ENCODE measurements around the gene SLC9A1.
"Not testable (repeated sequence)": the region's sequence is repeated elsewhere in the genome, so short reads cannot be mapped to it uniquely, and the experiment has no call there.

Gene SLC9A1

DNA sequence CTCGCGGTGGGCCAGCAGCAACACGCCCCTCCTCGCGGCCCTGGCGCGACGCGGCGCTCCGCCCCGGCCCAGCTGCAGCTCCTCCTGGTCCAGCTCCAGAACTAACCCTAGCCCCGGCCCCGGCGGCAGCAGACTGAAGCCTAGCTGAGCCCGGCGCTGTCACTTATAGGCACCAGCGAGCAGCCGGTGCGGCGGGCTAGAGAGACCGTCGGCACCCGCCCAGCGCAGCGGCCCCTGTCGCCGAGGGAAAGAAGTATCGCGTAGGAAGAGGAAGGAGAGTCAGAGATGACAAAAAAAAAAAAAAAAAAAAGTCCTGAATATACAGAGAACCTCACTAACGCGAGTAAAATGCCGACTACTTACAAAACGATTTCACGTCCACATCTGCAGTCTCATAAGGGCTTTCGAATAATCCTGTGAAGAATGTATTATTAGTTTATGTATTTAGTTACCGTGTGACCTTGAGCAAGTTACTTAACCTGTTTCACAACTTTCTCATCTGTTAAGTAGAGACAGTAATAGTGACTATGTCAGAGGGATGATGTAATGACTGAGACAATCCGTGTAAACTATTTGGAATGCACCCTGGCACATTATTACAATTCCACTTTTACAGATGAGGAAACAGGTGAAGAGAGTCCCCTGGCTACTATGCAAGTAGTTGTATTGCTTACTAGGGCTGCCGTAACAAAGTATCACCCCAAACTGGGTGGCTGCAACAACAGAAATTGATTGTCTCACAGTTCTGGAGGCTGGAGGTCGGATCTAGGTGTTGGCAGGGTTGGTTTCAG, at the start of gene SLC9A1:
Gene SLC9A1, minus strand, starts transcription at position 135 of the 791 bp plus-strand sequence. CDS start 791 bp downstream, outside the sequence.
- FAIRE-seq (peak; percentile 67), DNase-seq (ENCODE audit: low spot score) (peak; percentile 83)

DNA sequence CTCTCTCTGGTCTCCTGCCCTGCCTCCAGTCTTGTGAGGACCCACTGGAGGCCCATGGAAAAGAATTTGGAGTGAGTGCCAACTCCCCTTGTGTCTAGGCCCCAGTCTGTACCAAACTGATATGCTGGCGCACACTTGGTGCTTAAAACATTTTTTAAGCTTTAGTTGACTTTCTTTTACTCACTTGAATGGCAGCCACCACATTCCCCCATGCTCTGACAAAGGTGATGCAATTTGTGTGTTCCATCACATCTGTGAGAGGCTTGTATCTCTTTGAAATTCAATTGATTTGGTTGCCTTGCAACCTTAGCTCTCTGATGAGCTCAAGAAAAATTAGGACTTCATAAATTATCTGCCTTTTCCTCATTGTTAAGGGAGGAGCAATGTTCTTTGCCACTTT, 49.0 kb upstream of the SLC9A1 start:
- FAIRE-seq: no peak
- no peak for DNase-seq (ENCODE audit: low spot score)

DNA sequence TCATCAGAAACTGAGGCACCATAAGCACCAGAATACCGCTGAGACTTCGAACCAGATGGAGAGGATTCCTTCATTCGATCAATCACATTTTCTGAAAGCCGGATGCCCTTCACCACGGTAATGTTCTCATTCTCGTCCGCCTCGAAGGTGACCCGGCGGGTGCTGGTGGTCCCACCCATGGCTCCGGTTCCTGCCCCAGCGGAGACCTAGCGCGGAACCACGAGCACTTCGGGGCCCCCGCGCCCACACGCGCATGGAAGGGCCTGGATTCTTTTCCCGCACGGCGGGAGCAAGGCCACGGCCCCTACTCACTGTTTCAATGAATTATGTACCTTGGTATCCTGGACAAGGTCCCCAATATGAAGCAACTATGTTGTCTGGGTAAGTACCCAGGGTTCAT, 46.4 kb upstream of the SLC9A1 start:
- FAIRE-seq (no peak), DNase-seq (ENCODE audit: low spot score) (no peak)

GRCh38 chr1:27193194-27193593, 38.3 kb upstream of the SLC9A1 start:
- FAIRE-seq (no peak), DNase-seq (ENCODE audit: low spot score) (no peak)

DNA sequence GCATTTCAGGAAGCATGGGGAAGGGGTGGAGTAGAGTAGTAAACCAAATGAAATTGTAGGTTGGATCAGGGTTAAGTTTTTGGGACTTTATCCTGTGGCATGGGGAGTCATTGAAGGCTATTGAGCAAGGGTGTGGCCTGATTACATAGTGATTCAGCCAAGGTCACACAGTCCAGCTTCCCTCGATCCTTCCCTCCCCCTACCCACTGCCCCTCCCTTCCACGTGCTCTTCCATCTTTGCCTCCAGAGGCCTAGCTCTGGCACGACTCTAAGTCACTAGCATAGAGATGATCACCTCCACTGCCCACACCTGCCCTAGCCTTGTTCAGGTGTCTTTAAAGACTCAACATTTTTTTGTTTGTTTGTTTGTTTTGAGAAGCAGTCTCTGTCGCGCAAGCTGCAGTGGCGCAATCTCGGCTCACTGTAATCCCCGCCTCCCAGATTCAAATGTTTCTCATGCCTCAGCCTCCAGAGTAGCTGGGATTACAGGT, 37.2 kb upstream of the SLC9A1 start:
- FAIRE-seq: no peak
- no peak for DNase-seq (ENCODE audit: low spot score)

DNA sequence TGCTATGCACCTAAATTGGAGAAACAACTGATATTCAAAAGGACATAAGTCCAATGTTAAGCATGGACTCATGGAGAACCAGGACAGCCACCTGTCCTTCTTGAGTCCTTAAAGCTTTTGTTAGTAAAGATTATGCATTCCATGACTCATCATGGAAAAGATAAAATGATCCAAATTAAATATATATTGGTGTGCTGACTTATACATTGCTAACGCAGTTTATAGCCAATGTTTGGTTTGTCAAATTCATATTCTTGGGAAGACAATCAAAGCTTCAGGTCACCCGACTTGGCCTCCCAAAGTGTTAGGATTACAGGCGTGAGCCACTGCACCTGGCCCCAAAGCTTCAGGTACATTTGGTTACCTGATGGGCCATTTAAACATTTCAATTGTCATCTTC, 29.7 kb upstream of the SLC9A1 start:
- not testable (repeated sequence) for DNase-seq (ENCODE audit: low spot score); FAIRE-seq

DNA sequence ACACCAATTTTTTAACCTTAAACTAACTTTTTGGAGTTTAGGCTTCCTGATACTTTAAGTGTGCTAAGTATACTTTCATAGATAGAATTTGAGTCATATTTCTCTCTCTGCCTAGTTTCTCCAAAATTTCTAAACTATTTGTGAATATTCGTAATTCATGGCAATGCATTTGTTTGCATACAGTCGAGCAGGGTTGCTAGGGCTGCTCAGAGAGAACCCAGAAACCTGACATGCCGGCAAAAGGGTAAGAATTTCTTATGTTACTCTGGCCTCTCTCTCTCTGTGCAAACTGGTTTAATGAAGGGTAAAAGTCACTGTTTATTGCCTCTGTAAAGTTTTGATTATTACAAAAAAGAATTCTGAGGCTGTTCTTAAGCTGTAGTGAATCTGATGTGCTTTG, 25.1 kb upstream of the SLC9A1 start:
- FAIRE-seq (no peak), DNase-seq (ENCODE audit: low spot score) (no peak)

DNA sequence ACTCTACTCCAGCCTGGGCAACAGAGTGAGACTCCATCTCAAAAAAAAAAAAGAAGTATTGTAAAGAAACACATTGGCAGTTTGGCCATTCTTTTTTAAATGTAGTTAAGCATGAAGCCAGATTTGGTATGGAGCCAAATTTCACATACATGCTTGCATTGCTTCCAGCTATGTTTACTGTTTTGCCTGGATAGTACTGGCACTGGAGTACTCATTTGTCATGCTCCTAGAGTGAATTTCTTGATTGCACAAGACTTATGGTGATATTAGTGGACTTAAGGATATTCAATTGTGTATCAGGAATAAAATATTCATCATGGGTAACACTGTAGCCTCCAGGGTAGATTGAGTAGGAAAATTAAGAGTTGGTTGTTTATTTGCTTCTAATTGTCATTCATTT, 24.5 kb upstream of the SLC9A1 start:
- no peak for DNase-seq (ENCODE audit: low spot score)
- no peak for FAIRE-seq

DNA sequence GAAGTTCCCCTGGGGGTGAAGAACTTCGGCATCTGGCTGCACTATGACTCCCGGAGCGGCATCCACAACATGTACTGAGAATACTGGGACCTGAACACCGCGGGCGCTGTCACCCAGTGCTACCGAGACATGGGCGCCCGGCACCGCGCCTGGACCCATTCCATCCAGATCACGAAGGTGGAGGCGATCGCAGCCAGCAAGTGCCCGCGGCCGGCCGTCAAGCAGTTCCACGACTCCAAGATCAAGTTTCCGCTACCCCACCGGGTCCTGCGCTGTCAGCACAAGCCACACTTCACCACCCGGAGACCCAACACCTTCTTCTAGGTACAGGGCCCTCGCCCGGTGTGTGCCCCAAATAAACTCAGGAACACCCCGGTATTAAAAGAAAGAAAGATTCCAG, 22.0 kb upstream of the SLC9A1 start:
- DNase-seq (ENCODE audit: low spot score) (no peak), FAIRE-seq (no peak)

DNA sequence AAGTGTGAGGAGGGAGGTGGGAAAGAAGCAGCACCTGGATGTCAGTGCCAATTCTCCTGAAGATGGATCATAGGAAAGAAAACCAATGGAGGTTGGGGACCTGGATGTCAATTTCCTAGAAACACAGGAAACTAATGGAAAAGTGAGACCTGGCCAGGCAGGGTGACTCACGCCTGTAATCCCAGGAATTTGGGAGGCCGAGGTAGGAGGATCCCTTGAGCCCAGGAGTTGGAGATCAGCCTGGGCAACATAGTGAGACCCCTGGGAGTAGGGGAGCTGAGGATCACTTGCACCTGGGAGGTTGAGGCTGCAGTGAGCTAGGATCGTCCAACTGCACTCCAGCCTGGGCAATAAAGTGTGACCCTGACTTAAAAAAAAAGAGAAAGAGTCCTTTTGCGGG, 21.4 kb upstream of the SLC9A1 start:
- no peak for DNase-seq (ENCODE audit: low spot score)
- no peak for FAIRE-seq

DNA sequence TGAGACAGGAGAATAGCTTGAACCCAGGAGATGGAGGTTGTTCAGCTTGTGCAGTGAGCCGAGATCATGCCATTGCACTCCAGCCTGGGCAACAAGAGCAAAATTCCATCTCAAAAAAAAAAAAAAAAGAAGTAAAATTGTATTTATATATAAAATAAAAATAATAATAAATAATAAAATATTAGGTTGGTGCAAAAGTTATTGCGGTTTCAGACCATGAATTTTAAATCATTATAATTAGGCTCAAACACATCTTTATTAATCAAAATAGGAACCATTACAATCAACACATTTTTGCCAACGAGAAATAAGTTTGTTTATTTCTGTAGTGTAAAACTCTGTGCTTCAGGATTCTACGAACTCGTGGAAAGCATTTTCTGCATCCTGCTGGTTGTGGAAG, 18.1 kb upstream of the SLC9A1 start:
- not testable (repeated sequence) for FAIRE-seq; DNase-seq (ENCODE audit: low spot score)

- DNase-seq (ENCODE audit: low spot score) (no peak), FAIRE-seq (no peak)
Measured at GRCh38 chr1:27166929-27167328, 12.0 kb upstream of the SLC9A1 start.

DNA sequence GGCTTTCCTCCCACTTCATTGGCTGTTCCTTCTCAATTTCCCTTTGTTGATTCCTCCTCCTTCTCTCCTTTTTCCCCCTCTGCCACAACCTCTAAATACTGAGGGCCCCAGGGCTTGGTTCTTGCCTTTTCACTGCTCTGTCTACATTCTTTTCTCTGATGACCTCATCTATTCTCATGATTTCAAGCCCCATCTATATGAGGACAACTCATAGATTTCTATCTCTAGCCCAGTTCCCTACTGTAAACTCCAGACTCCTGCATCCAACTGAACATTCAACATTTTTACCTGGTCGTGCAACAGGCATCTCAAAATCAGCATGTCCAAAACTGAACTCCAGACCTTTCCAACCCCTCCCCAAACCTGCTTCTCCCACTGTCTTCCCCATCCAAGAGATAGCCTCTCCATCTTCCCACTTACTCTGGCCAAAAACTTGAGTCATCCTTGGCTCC, 11.5 kb upstream of the SLC9A1 start:
- DNase-seq (ENCODE audit: low spot score) (no peak), FAIRE-seq (no peak)

DNA sequence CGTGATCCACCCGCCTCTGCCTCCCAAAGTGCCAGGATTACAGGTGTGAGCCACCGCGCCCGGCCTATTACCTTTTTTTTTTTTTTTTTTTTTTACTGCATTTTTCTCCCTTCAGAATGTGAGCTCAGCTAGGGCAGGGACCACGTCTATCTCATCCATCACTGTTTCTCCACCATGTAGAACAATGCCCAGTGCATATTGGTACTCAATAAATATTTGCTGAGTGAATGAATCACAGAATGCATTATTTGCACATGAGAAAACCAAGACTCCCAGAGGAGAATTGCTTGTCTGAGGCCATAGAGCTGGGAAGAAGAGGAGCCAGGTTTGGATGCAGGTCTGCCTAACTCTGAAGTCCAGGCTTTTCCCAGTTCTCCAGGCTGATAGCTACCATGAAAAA, 8.2 kb upstream of the SLC9A1 start:
- DNase-seq (ENCODE audit: low spot score): no peak
- no peak for FAIRE-seq

DNA sequence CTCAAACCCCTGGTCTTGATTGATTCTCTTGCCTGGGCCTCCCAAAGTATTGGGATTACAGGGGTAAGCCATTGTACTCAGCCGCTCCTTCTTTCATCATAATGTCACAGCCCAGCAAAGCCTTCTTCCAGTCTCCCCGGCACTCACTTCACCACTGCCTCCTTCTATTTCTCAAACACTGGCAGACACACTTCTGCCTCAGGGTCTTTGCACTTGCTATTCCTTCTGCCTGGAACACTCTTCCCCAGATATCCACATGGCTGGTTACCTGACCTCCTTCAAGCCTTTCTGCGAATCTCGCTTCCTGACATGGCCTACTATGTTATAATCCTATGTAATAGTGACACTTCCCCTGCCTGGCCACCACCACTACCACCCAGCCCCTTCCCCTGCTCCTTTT, 7.2 kb upstream of the SLC9A1 start:
- FAIRE-seq (no peak), DNase-seq (ENCODE audit: low spot score) (no peak)

- FAIRE-seq (no peak), DNase-seq (ENCODE audit: low spot score) (no peak)
Measured at GRCh38 chr1:27161594-27161993, 6.7 kb upstream of the SLC9A1 start.

DNA sequence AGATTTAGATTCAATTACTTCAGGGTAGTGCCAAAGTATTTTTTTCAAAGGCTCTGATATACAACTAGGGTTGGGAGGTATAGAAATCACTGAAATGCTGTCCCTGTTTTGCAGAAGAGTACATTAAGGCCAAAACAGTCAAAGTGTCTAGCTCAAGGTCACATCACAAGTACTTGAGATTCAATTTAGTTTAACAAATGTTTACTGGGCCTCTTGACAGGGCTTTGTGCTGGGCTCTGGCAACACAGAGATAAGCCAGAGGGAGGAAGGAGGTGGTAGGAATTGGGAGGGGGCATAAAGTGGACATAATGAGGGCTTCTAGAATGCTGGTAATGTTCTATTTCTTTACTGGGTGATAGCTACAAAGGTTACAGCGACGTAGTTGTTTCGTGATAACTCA, 2.3 kb upstream of the SLC9A1 start:
- FAIRE-seq (no peak), DNase-seq (ENCODE audit: low spot score) (no peak)

DNA sequence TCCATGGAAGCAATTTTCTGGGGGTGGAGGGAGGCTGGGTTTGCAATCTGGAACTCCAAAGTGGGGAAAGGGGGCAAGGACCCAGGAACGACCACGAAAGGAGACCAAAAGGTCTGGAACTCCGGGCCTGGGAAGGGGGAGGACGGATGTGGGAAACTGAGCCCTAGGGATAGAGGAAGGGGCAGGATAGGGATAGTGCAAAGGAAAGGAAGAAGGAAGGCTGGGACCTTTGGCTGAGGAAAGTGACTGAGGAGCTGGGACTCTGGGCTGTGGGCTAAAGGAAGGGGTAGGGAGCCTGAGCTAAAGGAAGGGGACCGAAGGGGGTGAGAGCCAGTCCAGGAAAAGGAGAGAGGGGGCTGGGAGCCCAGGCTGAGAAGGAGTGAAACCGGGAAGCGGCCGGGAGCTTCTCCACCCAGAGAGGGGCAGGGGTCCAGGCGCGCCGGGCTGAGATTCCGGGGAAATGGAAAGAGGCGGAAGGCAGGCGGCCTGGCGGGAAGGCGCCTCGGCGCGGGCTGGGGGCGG, 395 bp downstream of the SLC9A1 start:
- no peak for DNase-seq (ENCODE audit: low spot score)
- no peak for FAIRE-seq

DNA sequence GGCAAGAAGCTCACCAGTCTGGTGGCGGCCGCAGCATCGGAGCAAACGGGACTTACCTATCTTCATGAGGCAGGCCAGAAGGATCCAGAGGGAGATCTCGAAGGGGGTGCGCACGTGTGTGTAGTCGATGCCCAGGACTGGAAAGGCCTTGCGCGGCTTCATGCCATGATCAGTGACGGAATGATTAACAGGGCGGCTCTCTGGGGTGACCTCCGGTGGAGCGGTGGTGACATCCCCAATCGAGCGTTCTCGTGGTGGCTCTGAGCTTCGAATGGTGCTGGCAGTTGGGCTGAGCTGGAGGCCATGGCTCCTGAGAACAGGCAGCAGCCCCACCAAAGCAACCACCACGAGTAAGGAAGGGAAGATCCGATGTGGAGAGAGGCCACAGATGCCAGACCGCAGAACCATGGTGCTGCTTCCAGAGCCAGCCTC, 982 bp downstream of the SLC9A1 start:
- DNase-seq (ENCODE audit: low spot score) (no peak), FAIRE-seq (no peak)

- FAIRE-seq (peak; percentile 41), DNase-seq (ENCODE audit: low spot score) (peak; percentile 52)
Measured at GRCh38 chr1:27153549-27153886, 1.4 kb downstream of the SLC9A1 start.

DNA sequence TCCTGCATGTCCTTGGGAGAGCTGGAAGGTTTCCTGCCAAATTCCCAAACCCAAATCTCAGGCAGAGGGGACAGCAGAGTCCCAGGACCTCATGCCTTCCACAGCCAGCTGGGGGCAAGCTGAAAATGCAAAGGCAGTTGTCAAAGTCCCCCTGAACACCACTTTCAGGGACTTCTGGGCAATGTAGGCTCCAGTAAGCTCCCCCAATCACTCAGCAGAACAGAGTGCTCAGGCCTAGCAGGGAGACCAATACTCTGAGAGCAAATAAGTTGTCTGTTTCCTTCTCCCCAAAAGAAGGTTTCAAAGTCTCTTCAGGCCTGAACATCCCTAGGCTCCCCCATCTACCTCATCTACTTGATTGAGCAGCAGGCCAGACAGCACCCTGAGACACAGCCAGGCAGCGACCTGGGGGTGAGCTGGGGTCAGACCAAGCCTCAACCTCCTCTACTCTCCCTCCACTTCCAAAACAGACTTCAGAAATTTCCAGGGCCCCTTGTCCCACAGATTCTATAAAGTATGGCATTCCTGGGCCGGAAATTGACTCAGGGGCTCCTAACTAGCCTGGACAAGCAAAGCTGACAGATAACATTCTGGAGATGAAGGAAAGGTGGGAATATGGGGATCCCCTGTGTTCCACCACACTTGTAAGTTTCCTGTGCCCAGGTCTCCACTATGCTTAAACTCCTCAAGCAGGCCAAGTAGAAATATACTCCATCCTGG, 1.9 kb downstream of the SLC9A1 start:
- no peak for DNase-seq (ENCODE audit: low spot score)

More for the DNA sequence above, 1.9 kb downstream of the SLC9A1 start:
- no peak for FAIRE-seq
